HG03469 (cell line): ENCODE results near the gene NFIC.
"Not testable (repeated sequence)": the region's sequence is repeated elsewhere in the genome, so short reads cannot be mapped to it uniquely, and the experiment has no call there.

Experiments used
- ATAC-seq: cut with Tn5 transposase; IDR thresholded peaks from one replicate; pipeline ENCODE4 v1.9.1; 2021; ENCODE audit warnings: mild to moderate bottlenecking, moderate library complexity, moderate number of reproducible peaks; ENCODE audit not compliant: unreplicated experiment

NFIC gene

GRCh38 chr19:3365836-3366752 is at the start of gene NFIC:
NFIC (plus strand) TSS chr19:3366583; CDS start chr19:3366637, 54 bp downstream.
- no peak for ATAC-seq

DNA sequence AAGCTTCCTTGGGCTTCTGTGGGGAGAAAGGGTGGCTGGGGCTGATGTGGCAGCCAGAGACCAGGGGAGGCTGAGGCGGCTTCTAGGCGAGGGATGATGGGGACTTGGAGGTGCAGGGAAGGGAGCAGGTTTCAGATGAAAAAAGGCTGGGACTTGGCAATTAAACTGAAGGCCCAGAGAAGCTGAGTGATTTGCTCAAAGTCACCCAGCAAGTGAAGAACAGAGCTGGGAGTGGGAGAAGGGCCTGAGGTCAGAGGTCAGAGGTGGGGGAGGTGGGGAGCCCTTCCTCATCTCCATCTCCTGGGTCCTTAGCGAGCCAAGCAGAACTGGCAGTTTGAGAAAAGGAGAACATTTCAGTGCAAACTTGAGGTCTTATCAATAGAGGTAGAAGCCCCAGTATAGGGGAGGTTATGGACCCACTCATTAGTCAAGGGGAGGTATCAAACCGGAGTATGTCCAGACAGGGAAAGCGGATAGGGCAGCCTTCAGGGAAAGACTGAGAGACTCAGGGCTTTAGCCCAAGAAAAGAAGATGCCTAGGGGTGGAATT is 49.6 kb upstream of the NFIC start:
- no peak for ATAC-seq

GRCh38 chr19:3319643-3320353 is 46.6 kb upstream of the NFIC start:
- no peak for ATAC-seq

DNA sequence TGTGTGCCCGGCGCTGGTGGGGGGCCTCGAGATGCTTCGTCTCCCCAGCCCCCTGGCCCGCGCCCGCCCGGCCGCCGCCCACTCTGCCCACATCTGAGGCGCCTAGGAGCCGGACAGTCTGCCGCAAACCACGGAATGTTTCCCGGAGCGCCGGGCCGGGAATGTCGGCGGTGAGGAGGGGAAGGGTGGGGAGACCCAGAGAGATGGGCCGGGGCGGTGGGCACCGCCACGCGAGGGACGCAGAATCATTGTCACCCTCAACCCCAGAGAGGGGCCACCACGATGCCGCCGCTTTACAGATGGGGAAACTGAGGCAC is 46.1 kb upstream of the NFIC start:
- no peak for ATAC-seq

GRCh38 chr19:3320853-3321252 is 45.5 kb upstream of the NFIC start:
- no peak for ATAC-seq

GRCh38 chr19:3321696-3322095 is 44.7 kb upstream of the NFIC start:
- ATAC-seq, result no peak

GRCh38 chr19:3322199-3322978 is 44.0 kb upstream of the NFIC start:
- no peak for ATAC-seq

GRCh38 chr19:3323026-3323425 is 43.4 kb upstream of the NFIC start:
- ATAC-seq, result no peak

GRCh38 chr19:3323658-3324057 is 42.7 kb upstream of the NFIC start:
- no peak for ATAC-seq

- no peak for ATAC-seq
These were observed 42.0 kb upstream of the NFIC start for GRCh38 chr19:3324405-3324856.

- ATAC-seq, result no peak
These were observed 40.9 kb upstream of the NFIC start for GRCh38 chr19:3325451-3325850.

DNA sequence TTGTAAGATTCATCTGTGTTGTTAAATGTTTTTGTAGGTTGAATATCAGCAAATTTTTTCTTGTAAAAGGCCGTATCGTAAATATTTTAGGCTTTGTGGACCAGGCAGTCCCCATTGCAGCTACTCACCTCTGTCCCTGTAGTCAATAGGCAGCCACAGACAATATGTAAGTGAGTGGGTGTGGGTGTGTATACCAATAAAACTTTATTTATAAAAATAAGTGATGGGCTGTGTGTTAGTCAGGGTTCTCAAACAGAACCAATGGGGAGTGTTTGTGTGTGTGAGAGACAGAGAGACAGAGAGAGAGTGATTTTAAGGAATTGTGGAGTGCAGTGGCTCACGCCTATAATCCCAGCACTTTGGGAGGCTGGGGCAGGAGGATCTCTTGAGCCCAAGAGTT is 37.6 kb upstream of the NFIC start:
- ATAC-seq, result no peak

DNA sequence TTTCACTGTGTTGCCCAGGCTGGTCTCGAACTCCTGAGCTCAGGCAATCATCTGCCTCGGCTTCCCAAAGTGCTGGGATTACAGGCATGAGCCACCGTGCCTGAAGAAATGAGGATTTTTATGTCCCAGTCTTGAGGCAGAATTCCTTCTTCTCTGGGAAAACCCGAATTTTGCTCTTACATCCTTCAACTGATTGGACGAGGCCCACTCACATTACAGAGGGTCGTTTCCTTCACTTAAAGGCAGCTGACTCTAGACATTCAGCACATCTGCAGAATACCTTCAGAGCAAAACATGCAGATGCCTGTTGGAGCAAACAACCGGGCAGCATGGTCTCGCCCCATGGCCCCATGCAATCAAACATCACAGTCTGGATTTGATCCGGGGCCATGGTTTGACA is 36.3 kb upstream of the NFIC start:
- ATAC-seq, result no peak

- ATAC-seq, result not testable (repeated sequence)
These were observed 34.2 kb upstream of the NFIC start for GRCh38 chr19:3332232-3332631.

GRCh38 chr19:3333020-3333583 is 33.3 kb upstream of the NFIC start:
- ATAC-seq, result no peak

GRCh38 chr19:3333662-3334061 is 32.7 kb upstream of the NFIC start:
- ATAC-seq, result no peak

- not testable (repeated sequence) for ATAC-seq
These were observed 31.5 kb upstream of the NFIC start for GRCh38 chr19:3334749-3335430.

DNA sequence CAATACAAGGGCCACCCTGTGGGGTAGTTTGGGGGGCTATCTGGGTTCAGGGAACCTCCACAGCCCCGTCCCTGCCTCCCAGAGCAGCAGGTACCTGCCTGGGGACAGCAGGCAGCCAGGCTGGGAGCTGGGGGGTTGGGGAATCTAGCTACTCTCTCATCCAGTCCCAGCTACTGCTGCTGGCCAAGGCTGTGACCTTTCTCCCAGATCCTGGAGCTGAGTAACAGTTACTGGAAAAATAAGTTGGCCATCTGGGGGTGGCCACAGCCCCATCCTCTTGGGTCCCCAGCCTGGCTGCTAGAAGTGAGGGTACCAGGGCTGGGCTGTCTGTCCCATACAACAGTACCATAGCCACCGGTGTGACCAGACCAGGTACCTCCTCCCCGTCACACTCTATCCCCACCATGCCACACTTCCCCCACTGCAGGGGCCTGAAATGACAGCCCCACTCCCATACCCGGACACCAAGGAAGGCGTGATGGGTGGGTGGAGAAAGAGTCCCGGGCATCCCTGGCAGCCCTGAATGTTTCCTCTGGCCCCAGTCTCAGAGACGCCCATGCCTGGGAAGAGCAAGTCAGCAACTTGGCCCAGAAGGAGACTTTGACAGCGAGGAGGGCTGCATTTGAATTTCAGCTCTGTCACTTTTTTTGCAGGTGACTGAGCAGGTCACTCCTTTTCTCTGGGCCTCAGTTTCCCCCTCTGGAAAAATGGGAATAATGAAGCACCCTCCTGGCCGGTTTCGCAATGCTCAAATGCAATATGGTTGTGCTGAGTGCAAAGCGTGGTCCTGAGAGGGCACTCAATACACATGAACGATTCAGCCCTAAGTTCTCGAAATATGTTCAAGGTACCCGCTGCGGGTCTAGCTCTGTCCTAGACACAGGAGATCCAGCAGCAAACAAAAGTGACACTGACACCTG is 30.7 kb upstream of the NFIC start:
- no peak for ATAC-seq

- no peak for ATAC-seq
These were observed 30.1 kb upstream of the NFIC start for GRCh38 chr19:3336351-3336679.
